GM19468 (cell line): ENCODE results near the gene FUZ.

Experiments
- ATAC-seq: cut with Tn5 transposase; IDR thresholded peaks from one replicate; pipeline ENCODE4 v1.9.1; 2021; ENCODE audit warnings: mild to moderate bottlenecking, moderate library complexity, moderate number of reproducible peaks; ENCODE audit not compliant: unreplicated experiment; ENCODE audit errors: extremely low read depth

FUZ gene

GRCh38 chr19:49808711-49809159, 4.4 kb downstream of the FUZ start:
- ATAC-seq = no peak

GRCh38 chr19:49807904-49808675, 5.0 kb downstream of the FUZ start:
- ATAC-seq = no peak

- no peak for ATAC-seq
These were observed 5.8 kb downstream of the FUZ start for GRCh38 chr19:49807058-49807903.

GRCh38 chr19:49806620-49806959, 6.5 kb downstream of the FUZ start:
- ATAC-seq = no peak

GRCh38 chr19:49805822-49806619, 7.1 kb downstream of the FUZ start:
- no peak for ATAC-seq

GRCh38 chr19:49803529-49803856, 9.6 kb downstream of the FUZ start:
- no peak for ATAC-seq

GRCh38 chr19:49802836-49803528, 10.1 kb downstream of the FUZ start:
- no peak for ATAC-seq

GRCh38 chr19:49801966-49802661, 11.0 kb downstream of the FUZ start:
- no peak for ATAC-seq

- ATAC-seq = no peak
These were observed 11.6 kb downstream of the FUZ start for GRCh38 chr19:49801401-49801888.

- ATAC-seq = no peak
These were observed 12.3 kb downstream of the FUZ start for GRCh38 chr19:49800771-49801170.

- no peak for ATAC-seq
These were observed 13.2 kb downstream of the FUZ start for GRCh38 chr19:49799798-49800376.

- ATAC-seq = no peak
These were observed 13.8 kb downstream of the FUZ start for GRCh38 chr19:49799271-49799797.

- no peak for ATAC-seq
These were observed 14.5 kb downstream of the FUZ start for GRCh38 chr19:49798574-49798973.

GRCh38 chr19:49795615-49796014, 17.5 kb downstream of the FUZ start:
- no peak for ATAC-seq

- ATAC-seq = no peak
These were observed 19.6 kb downstream of the FUZ start for GRCh38 chr19:49793561-49793840.

GRCh38 chr19:49792829-49793560, 20.1 kb downstream of the FUZ start:
- no peak for ATAC-seq

GRCh38 chr19:49791776-49792445, 21.2 kb downstream of the FUZ start:
- no peak for ATAC-seq

- no peak for ATAC-seq
These were observed 22.2 kb downstream of the FUZ start for GRCh38 chr19:49790866-49791265.
